ENCODE data around the gene ITGA11.

DNA sequence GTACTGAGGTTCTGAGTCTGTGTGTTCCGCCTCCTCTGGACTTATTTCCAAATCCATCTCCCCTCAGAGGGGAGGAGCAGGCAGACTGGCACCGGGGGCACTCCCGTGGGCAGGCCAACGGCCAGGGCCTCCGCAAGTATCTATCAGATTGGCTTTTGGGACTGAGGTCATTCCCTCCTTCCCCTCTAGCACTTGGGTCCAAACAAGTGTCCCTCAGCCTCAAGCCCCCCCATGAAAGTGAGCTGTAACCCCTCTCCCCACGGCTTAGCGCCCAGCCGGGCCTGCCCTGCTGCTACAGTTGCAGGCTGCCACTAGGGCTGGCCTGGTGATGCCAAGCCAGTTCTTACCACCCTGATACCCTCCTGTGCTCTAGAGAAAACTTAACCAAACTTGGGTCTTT lies 17.4 kb downstream of the ITGA11 start:
- TF ChIP-seq JUNB (IDR thresholded peaks at IDR 0.05; ENCODE audit: unreplicated experiment) (no peak), POLR2AphosphoS5 (IDR thresholded peaks at IDR 0.05; ENCODE audit: low read depth) (no peak)
- TF ChIP-seq, protein P1, sequence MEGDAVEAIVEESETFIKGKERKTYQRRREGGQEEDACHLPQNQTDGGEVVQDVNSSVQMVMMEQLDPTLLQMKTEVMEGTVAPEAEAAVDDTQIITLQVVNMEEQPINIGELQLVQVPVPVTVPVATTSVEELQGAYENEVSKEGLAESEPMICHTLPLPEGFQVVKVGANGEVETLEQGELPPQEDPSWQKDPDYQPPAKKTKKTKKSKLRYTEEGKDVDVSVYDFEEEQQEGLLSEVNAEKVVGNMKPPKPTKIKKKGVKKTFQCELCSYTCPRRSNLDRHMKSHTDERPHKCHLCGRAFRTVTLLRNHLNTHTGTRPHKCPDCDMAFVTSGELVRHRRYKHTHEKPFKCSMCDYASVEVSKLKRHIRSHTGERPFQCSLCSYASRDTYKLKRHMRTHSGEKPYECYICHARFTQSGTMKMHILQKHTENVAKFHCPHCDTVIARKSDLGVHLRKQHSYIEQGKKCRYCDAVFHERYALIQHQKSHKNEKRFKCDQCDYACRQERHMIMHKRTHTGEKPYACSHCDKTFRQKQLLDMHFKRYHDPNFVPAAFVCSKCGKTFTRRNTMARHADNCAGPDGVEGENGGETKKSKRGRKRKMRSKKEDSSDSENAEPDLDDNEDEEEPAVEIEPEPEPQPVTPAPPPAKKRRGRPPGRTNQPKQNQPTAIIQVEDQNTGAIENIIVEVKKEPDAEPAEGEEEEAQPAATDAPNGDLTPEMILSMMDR (conservative IDR thresholded peaks at IDR 0.05; ENCODE audit: low read depth in 2 of 2), result no peak

All from GM23338 (cell line).